Endothelial cell of umbilical vein (primary cell): ENCODE results near the gene SRRM5. TPM values are rescaled to one million over a fixed set of nuclear protein-coding genes. Genes with fewer than 3 reads are reported as not detected.

Source experiments
- BruUV-seq: library from RNA; stranded (reverse); fragments of 400-500 nt; replicated peaks from 2 replicates; lab custom pipeline; 2021; lab: Mats Ljungman, UMichigan
- CTCF ChIA-PET: fragments of 300-600, 350-600 bp; sonication (Branson Sonifier 250); formaldehyde crosslinking; loops from one replicate; lab custom pipeline; 2021; ENCODE audit warnings: antibody characterized with exemption, inconsistent platforms; lab: Charles Lee
- POLR2A ChIA-PET: fragments of 300-600, 350-600 bp; sonication (Branson Sonifier 250); formaldehyde crosslinking; loops from one replicate; lab custom pipeline; 2021; ENCODE audit warnings: antibody characterized with exemption, inconsistent platforms; lab: Charles Lee
- DNase-seq: peaks from one replicate; pipeline ENCODE4 v3.0.0-alpha.2; 2011; ENCODE audit warnings: low read depth, low spot score
- FAIRE-seq: peaks from 2 replicates; lab custom pipeline; 2011; peaks lifted over from hg19 to GRCh38; lab: Jason Lieb, UNC
- H2AFZ ChIP-seq: 2 replicates; pipeline ENCODE4 v1.6.0; 2012; ENCODE audit warnings: low read depth, low read length, control low read depth, inconsistent platforms
- H3K27ac ChIP-seq: 2 replicates; pipeline ENCODE4 v1.5.1; 2011; ENCODE audit warnings: low read depth, mild to moderate bottlenecking, control low read depth, low read length, moderate library complexity; ENCODE audit not compliant: insufficient read depth
- H3K27me3 ChIP-seq, 2 experiments: 2 replicates each; pipeline versions ENCODE4 v1.6.0 to v1.6.1; 2011; ENCODE audit warnings: low read length in 2 of 2, mixed read lengths in 1 of 2; ENCODE audit not compliant: control insufficient read depth in 2 of 2, insufficient read depth in 2 of 2
- H3K36me3 ChIP-seq, 2 experiments: 2 replicates in 1 of 2; 3 replicates in 1 of 2; pipeline ENCODE4 v1.5.1; 2011; ENCODE audit warnings: low read length in 2 of 2, mild to moderate bottlenecking in 1 of 2, moderate library complexity in 1 of 2; ENCODE audit not compliant: control insufficient read depth in 2 of 2, insufficient read depth in 2 of 2; ENCODE audit errors: extremely low read depth in 1 of 2
- H3K4me1 ChIP-seq: 3 replicates; pipeline ENCODE4 v1.5.1; 2011; ENCODE audit warnings: mild to moderate bottlenecking, low read length; ENCODE audit not compliant: control insufficient read depth, insufficient read depth; ENCODE audit errors: extremely low read depth
- H3K4me2 ChIP-seq: 2 replicates; pipeline ENCODE4 v1.6.1; 2011; ENCODE audit warnings: low read length, control low read depth, mixed read lengths; ENCODE audit not compliant: insufficient read depth
- H3K4me3 ChIP-seq, 3 experiments: fragments of 200-600 bp in 1 of 3; sonication (generic), shearing (Covaris generic) in 1 of 3; replicated peaks in 1 of 3; 2 replicates each; pipeline ENCODE4 v1.5.1; 2011 to 2016; ENCODE audit warnings: control low read depth in 3 of 3, low read length in 3 of 3, mild to moderate bottlenecking in 2 of 3, inconsistent platforms in 1 of 3, low read depth in 1 of 3, moderate library complexity in 1 of 3; ENCODE audit not compliant: insufficient read depth in 1 of 3
- H3K79me2 ChIP-seq: 2 replicates; pipeline ENCODE4 v1.6.0; 2012; ENCODE audit warnings: low read length, inconsistent platforms; ENCODE audit not compliant: control insufficient read depth, insufficient read depth
- H3K9ac ChIP-seq: replicated peaks from 2 replicates; pipeline ENCODE3; 2011; ENCODE audit warnings: low read length, control low read depth; ENCODE audit not compliant: insufficient read depth; ENCODE audit errors: extremely low read depth
- H3K9me1 ChIP-seq: replicated peaks from 3 replicates; pipeline ENCODE4 v1.6.0; 2011; ENCODE audit warnings: mild to moderate bottlenecking, low read length; ENCODE audit not compliant: control insufficient read depth, insufficient read depth; ENCODE audit errors: extremely low read depth
- H3K9me3 ChIP-seq: replicated peaks from 2 replicates; pipeline ENCODE4 v1.5.1; 2012; ENCODE audit warnings: low read length, inconsistent platforms; ENCODE audit not compliant: control insufficient read depth, insufficient read depth
- H4K20me1 ChIP-seq: replicated peaks from 2 replicates; pipeline ENCODE3; 2011; ENCODE audit warnings: mild to moderate bottlenecking, low read length; ENCODE audit not compliant: control insufficient read depth, insufficient read depth; ENCODE audit errors: extremely low read depth
- CTCF ChIP-seq, 2 donors: IDR thresholded peaks; 1 replicate in 1 of 2; 2 replicates in 1 of 2; pipeline ENCODE4 v1.5.1; 2011; ENCODE audit warnings: low read length in 2 of 2, mild to moderate bottlenecking in 2 of 2, moderate library complexity in 2 of 2, control low read depth in 1 of 2, inconsistent platforms in 1 of 2, low read depth in 1 of 2; ENCODE audit not compliant: insufficient read depth in 1 of 2; ENCODE audit errors: extremely low read depth in 1 of 2
- EZH2 ChIP-seq: IDR thresholded peaks from 2 replicates; pipeline ENCODE4 v1.6.1; 2012; ENCODE audit warnings: borderline replicate concordance, low read depth, mild to moderate bottlenecking, moderate library complexity, low read length, inconsistent platforms; ENCODE audit not compliant: severe bottlenecking
- FOS ChIP-seq: IDR thresholded peaks from 2 replicates; pipeline ENCODE4 v1.6.1; 2011; ENCODE audit warnings: mild to moderate bottlenecking, low read length, moderate library complexity, borderline replicate concordance; ENCODE audit not compliant: insufficient read depth
- GATA2 ChIP-seq: IDR thresholded peaks from 2 replicates; pipeline ENCODE4 v1.7.0; 2011; ENCODE audit warnings: low read depth, mild to moderate bottlenecking, moderate library complexity, mixed read lengths, low read length; ENCODE audit not compliant: insufficient read length, insufficient read depth
- JUN ChIP-seq: IDR thresholded peaks from 2 replicates; pipeline ENCODE4 v1.6.1; 2011; ENCODE audit warnings: borderline replicate concordance, low read depth; ENCODE audit not compliant: insufficient read length, insufficient read depth
- MAX ChIP-seq: IDR thresholded peaks from 2 replicates; pipeline ENCODE4 v1.6.1; 2011; ENCODE audit not compliant: insufficient read depth, insufficient read length
- MYC ChIP-seq: IDR thresholded peaks from one replicate; pipeline ENCODE4 v1.6.1; 2011; ENCODE audit warnings: mild to moderate bottlenecking, low read depth, low read length
- POLR2A ChIP-seq: IDR thresholded peaks from 2 replicates; pipeline ENCODE4 v1.6.1; 2012; ENCODE audit warnings: low read depth, mild to moderate bottlenecking, control low read depth, low read length
- POLR2AphosphoS5 ChIP-seq: IDR thresholded peaks from 2 replicates; pipeline ENCODE4 v1.6.1; 2012; ENCODE audit warnings: low read depth, mild to moderate bottlenecking, control low read depth, low read length, moderate library complexity; ENCODE audit not compliant: insufficient read depth
- dilution Hi-C: fragments of 300-500 bp; cut with MboI; formaldehyde crosslinking; loops from one replicate; pipeline ENCODE4 v1.15.0; 2019; ENCODE audit warnings: low sequenced_read_pairs; ENCODE audit not compliant: extremely low pct_ligation_motif_present
- intact Hi-C: fragments of 100-400 bp; cut with micrococcal nuclease; formaldehyde crosslinking; loops from one replicate; pipeline ENCODE4 v1.10.0; 2022
- polyA plus RNA-seq, 4 experiments: library from polyadenylated mRNA; depleted of rRNA in 3 of 4; stranded (reverse) in 3 of 4; unstranded in 1 of 4; fragments of >200 nt; gene quantifications; 2 replicates each; pipeline versions ENCODE4 v1.2.1 to v1.2.3, GENCODE V29; 2011 to 2012; ENCODE audit warnings: missing spikeins in 1 of 4
- small RNA-seq: library from RNA; depleted of rRNA; stranded (forward); fragments of <200 nt; gene quantifications from one replicate; pipeline ENCODE3, GENCODE V24; 2012; ENCODE audit warnings: low replicate concordance, low read depth; ENCODE audit not compliant: insufficient read depth, insufficient read length
- total RNA-seq: library from RNA; stranded (reverse); gene quantifications from 2 replicates; pipeline ENCODE4 v1.2.3, GENCODE V29; 2021

Gene SRRM5
- total and polyA plus RNA-seq, 2 donors (not counting 3 experiments of a cell fraction or from before 2014, with no cell fraction given) = 0.17 to 0.27 TPM

GRCh38 chr19:43664018-43664417, 52.1 kb downstream of the SRRM5 start:
- dilution Hi-C loops = no loop called here
- H3K27me3 ChIP-seq = no peaks in the 10 kb centered on the region
- peaks cover 29% of the 10 kb centered on the region for H3K4me1 ChIP-seq
- no peaks in the 10 kb centered on the region for H3K9me3 ChIP-seq
- intact Hi-C loops = no loop called here
- H2AFZ ChIP-seq = no peak overlapping the region
- H3K27ac ChIP-seq = peak overlapping the region; percentile 93
- peaks cover 3 to 11% of the 10 kb centered on the region in 2 experiments for H3K36me3 ChIP-seq
- no TSS peak for BruUV-seq
- no peaks in the 10 kb centered on the region for H3K9me1 ChIP-seq
- peaks cover 43% of the 10 kb centered on the region for H3K79me2 ChIP-seq
- no peak overlapping the region for H3K4me3 ChIP-seq
- TF ChIP-seq MYC = no peak
- TF ChIP-seq EZH2 = no peak
- peak; percentile 47 for TF ChIP-seq POLR2AphosphoS5
- TF ChIP-seq JUN = peak; percentile 13
- no peak for TF ChIP-seq FOS
- TF ChIP-seq MAX = no peak
- no peak for TF ChIP-seq CTCF (IDR thresholded peaks at IDR 0.05; ENCODE audit: extremely low read depth in 1 of 2, insufficient read depth in 1 of 2, low read depth in 1 of 2, low read length in 2 of 2)
- TF ChIP-seq POLR2A = no peak
- peak; percentile 11 for TF ChIP-seq GATA2
- CTCF ChIA-PET = interaction anchor here (0.7 to 1.5 kb wide), 2 partner anchors 12 to 128 kb away, joined by 3 to 4 read pairs; no protein-coding TSS in a partner anchor
- peak overlapping the region; percentile 72 for H3K4me2 ChIP-seq
- DNase-seq = peak; percentile 72
- no peaks in the 10 kb centered on the region for H4K20me1 ChIP-seq
- peak overlapping the region; percentile 69 for H3K9ac ChIP-seq
- POLR2A ChIA-PET = no interaction called here
- FAIRE-seq = peak; percentile 96

Small RNAs within 50 kb of the gene (small RNA-seq; reads per million reads assigned to genes)
- gene RN7SL368P = not detected

Other genes starting within 250 kb of the SRRM5 start
- gene TEX101, start 197.2 kb upstream of the SRRM5 start, total RNA-seq = not detected in 2 replicates
- not detected in 2 replicates for gene TEX101, start 197.2 kb upstream of the SRRM5 start, polyA plus RNA-seq
- not detected in 2 replicates for gene LYPD3, start 146.5 kb upstream of the SRRM5 start, total RNA-seq
- 0.37 and 0.52 TPM in 2 replicates for gene LYPD3, start 146.5 kb upstream of the SRRM5 start, polyA plus RNA-seq
- 10.1 and 12.0 TPM in 2 replicates for gene PHLDB3, start 107.3 kb upstream of the SRRM5 start, total RNA-seq
- 5.5 and 5.6 TPM in 2 replicates for gene PHLDB3, start 107.3 kb upstream of the SRRM5 start, polyA plus RNA-seq
- 29.4 and 34.5 TPM in 2 replicates for gene ETHE1, start 84.9 kb upstream of the SRRM5 start, total RNA-seq
- gene ETHE1, start 84.9 kb upstream of the SRRM5 start, polyA plus RNA-seq = 124 and 165 TPM in 2 replicates
- 1.4 and 3.0 TPM in 2 replicates for gene ZNF575, start 78.9 kb upstream of the SRRM5 start, total RNA-seq
- gene ZNF575, start 78.9 kb upstream of the SRRM5 start, polyA plus RNA-seq = 0.57 and 0.80 TPM in 2 replicates
- gene XRCC1, start 36.6 kb upstream of the SRRM5 start, total RNA-seq = 37.3 and 39.3 TPM in 2 replicates
- gene XRCC1, start 36.6 kb upstream of the SRRM5 start, polyA plus RNA-seq = 24.2 and 29.5 TPM in 2 replicates
- gene PINLYP, start 36.3 kb upstream of the SRRM5 start, total RNA-seq = 2.6 and 5.5 TPM in 2 replicates
- 4.8 and 5.5 TPM in 2 replicates for gene PINLYP, start 36.3 kb upstream of the SRRM5 start, polyA plus RNA-seq
- 33.2 and 34.1 TPM in 2 replicates for gene IRGQ, start 16.0 kb upstream of the SRRM5 start, total RNA-seq
- 15.8 and 16.0 TPM in 2 replicates for gene IRGQ, start 16.0 kb upstream of the SRRM5 start, polyA plus RNA-seq
- 19.5 and 20.3 TPM in 2 replicates for gene ZNF576, start 15.5 kb upstream of the SRRM5 start, total RNA-seq
- gene ZNF576, start 15.5 kb upstream of the SRRM5 start, polyA plus RNA-seq = 27.7 and 38.3 TPM in 2 replicates
- gene ZNF428, start 7.5 kb downstream of the SRRM5 start, total RNA-seq = 51.8 and 56.2 TPM in 2 replicates
- 29.2 and 30.7 TPM in 2 replicates for gene ZNF428, start 7.5 kb downstream of the SRRM5 start, polyA plus RNA-seq
- 6.7 and 7.5 TPM in 2 replicates for gene CADM4, start 27.8 kb downstream of the SRRM5 start, total RNA-seq
- 5.0 and 7.7 TPM in 2 replicates for gene CADM4, start 27.8 kb downstream of the SRRM5 start, polyA plus RNA-seq
- 62.9 and 82.0 TPM in 2 replicates for gene PLAUR, start 58.1 kb downstream of the SRRM5 start, total RNA-seq
- 60.2 and 66.3 TPM in 2 replicates for gene PLAUR, start 58.1 kb downstream of the SRRM5 start, polyA plus RNA-seq
- not detected in 2 replicates for gene IRGC, start 104.0 kb downstream of the SRRM5 start, total RNA-seq
- not detected in 2 replicates for gene IRGC, start 104.0 kb downstream of the SRRM5 start, polyA plus RNA-seq
- gene SMG9, start 142.9 kb downstream of the SRRM5 start, total RNA-seq = 45.0 and 53.3 TPM in 2 replicates
- 25.5 and 26.4 TPM in 2 replicates for gene SMG9, start 142.9 kb downstream of the SRRM5 start, polyA plus RNA-seq
- gene KCNN4, start 168.9 kb downstream of the SRRM5 start, total RNA-seq = 0.35 TPM in 1 of 2 replicates, not detected in the other
- gene KCNN4, start 168.9 kb downstream of the SRRM5 start, polyA plus RNA-seq = 0.27 and 0.29 TPM in 2 replicates
- gene LYPD5, start 190.4 kb downstream of the SRRM5 start, total RNA-seq = not detected in 2 replicates
- 0.11 and 0.28 TPM in 2 replicates for gene LYPD5, start 190.4 kb downstream of the SRRM5 start, polyA plus RNA-seq
- gene ZNF283, start 215.2 kb downstream of the SRRM5 start, total RNA-seq = 6.0 and 10.7 TPM in 2 replicates
- gene ZNF283, start 215.2 kb downstream of the SRRM5 start, polyA plus RNA-seq = 1.4 and 1.9 TPM in 2 replicates